Right atrium auricular region (tissue), 2 donors: ENCODE measurements around the gene RPS6KA3. TPM values are rescaled to one million over a fixed set of nuclear protein-coding genes. Genes with fewer than 3 reads are reported as not detected.

Experiments used
- DNase-seq: peaks from one replicate; pipeline ENCODE4 v3.0.0-alpha.2; 2019; ENCODE audit warnings: low spot score
- H3K27ac ChIP-seq, 2 donors: fragments of 200-600 bp; sonication (generic); 1 replicate in 1 of 2; 2 replicates in 1 of 2; pipeline ENCODE4 v1.5.1; 2016 to 2019
- H3K27me3 ChIP-seq, 2 donors: fragments of 200-600 bp; sonication (generic); one replicate each; pipeline versions ENCODE4 v1.5.1 to v1.6.0; 2017 to 2019
- H3K36me3 ChIP-seq: fragments of 200-600 bp; sonication (generic); one replicate; pipeline ENCODE4 v1.5.1; 2016
- H3K4me1 ChIP-seq, 2 donors: fragments of 200-600 bp; sonication (generic); one replicate each; pipeline versions ENCODE4 v1.5.1 to v1.6.0; 2017 to 2019
- H3K4me3 ChIP-seq, 2 donors: fragments of 200-600 bp; sonication (generic); 1 replicate in 1 of 2; 2 replicates in 1 of 2; pipeline ENCODE4 v1.5.1; 2017 to 2019; ENCODE audit warnings: mild to moderate bottlenecking in 1 of 2, moderate library complexity in 1 of 2
- H3K9me3 ChIP-seq, 2 donors: fragments of 200-600 bp; sonication (generic); one replicate each; pipeline ENCODE4 v1.5.1; 2019
- CTCF ChIP-seq, 2 donors: fragments of 200-600 bp; sonication (generic); IDR thresholded peaks; one replicate each; pipeline ENCODE4 v1.5.1; 2019; ENCODE audit warnings: antibody characterized with exemption in 2 of 2
- total RNA-seq, 2 donors: library from RNA; depleted of rRNA; stranded (reverse); fragments of >200 nt; gene quantifications; one replicate each; pipeline ENCODE4 v1.1.0, GENCODE V29; 2016

RPS6KA3 gene
- total RNA-seq, 2 donors from 2014 or later: 25.4 to 30.5 TPM

- DNase-seq: no peak
- no peaks in the 10 kb centered on the region for H3K27me3 ChIP-seq
- no peak overlapping the region for H3K4me3 ChIP-seq
- no peak overlapping the region for H3K27ac ChIP-seq
- H3K4me1 ChIP-seq: no peaks in the 10 kb centered on the region
- H3K9me3 ChIP-seq: peaks cover 0 to 21% of the 10 kb centered on the region in 2 donors
- no peaks in the 10 kb centered on the region for H3K36me3 ChIP-seq
- no peak for TF ChIP-seq CTCF (IDR thresholded peaks at IDR 0.05)
Measured at GRCh38 chrX:20237864-20238263, 28.8 kb downstream of the RPS6KA3 start.

- Histone ChIP-seq H3K9me3 (peaks cover 0 to 12% of the 10 kb centered on the region in 2 donors), H3K27me3 (no peaks in the 10 kb centered on the region), H3K4me1 (no peaks in the 10 kb centered on the region), H3K27ac (no peak overlapping the region), H3K36me3 (no peaks in the 10 kb centered on the region), H3K4me3 (no peak overlapping the region)
- no peak for TF ChIP-seq CTCF (IDR thresholded peaks at IDR 0.05)
- no peak for DNase-seq
Measured at GRCh38 chrX:20235755-20236154, 31.0 kb downstream of the RPS6KA3 start.

- H3K36me3 ChIP-seq: no peaks in the 10 kb centered on the region
- no peaks in the 10 kb centered on the region for H3K27me3 ChIP-seq
- no peak overlapping the region for H3K4me3 ChIP-seq
- H3K4me1 ChIP-seq: no peaks in the 10 kb centered on the region
- H3K9me3 ChIP-seq: peaks cover 0 to 12% of the 10 kb centered on the region in 2 donors
- no peak for DNase-seq
- TF ChIP-seq CTCF (IDR thresholded peaks at IDR 0.05): no peak
- H3K27ac ChIP-seq: no peak overlapping the region
Measured at GRCh38 chrX:20233336-20233735, 33.4 kb downstream of the RPS6KA3 start.

- no peak for DNase-seq
- no peak overlapping the region for H3K4me3 ChIP-seq
- peaks cover 0 to 12% of the 10 kb centered on the region in 2 donors for H3K9me3 ChIP-seq
- no peaks in the 10 kb centered on the region for H3K36me3 ChIP-seq
- no peak for TF ChIP-seq CTCF (IDR thresholded peaks at IDR 0.05)
- H3K27me3 ChIP-seq: no peaks in the 10 kb centered on the region
- H3K4me1 ChIP-seq: no peaks in the 10 kb centered on the region
- no peak overlapping the region for H3K27ac ChIP-seq
Measured at GRCh38 chrX:20231598-20231997, 35.1 kb downstream of the RPS6KA3 start.

GRCh38 chrX:20230406-20230805, 36.3 kb downstream of the RPS6KA3 start:
- no peak for TF ChIP-seq CTCF (IDR thresholded peaks at IDR 0.05)
- no peaks in the 10 kb centered on the region for H3K36me3 ChIP-seq
- peaks cover 0 to 8% of the 10 kb centered on the region in 2 donors for H3K4me1 ChIP-seq
- peaks cover 0 to 1% of the 10 kb centered on the region in 2 donors for H3K9me3 ChIP-seq
- DNase-seq: no peak
- no peak overlapping the region for H3K4me3 ChIP-seq
- H3K27ac ChIP-seq: no peak overlapping the region
- no peaks in the 10 kb centered on the region for H3K27me3 ChIP-seq

- H3K4me1 ChIP-seq: peaks cover 0 to 10% of the 10 kb centered on the region in 2 donors
- H3K27ac ChIP-seq: no peak overlapping the region
- DNase-seq: no peak
- H3K27me3 ChIP-seq: no peaks in the 10 kb centered on the region
- H3K9me3 ChIP-seq: no peaks in the 10 kb centered on the region
- no peak for TF ChIP-seq CTCF (IDR thresholded peaks at IDR 0.05)
- no peak overlapping the region for H3K4me3 ChIP-seq
- no peaks in the 10 kb centered on the region for H3K36me3 ChIP-seq
Measured at GRCh38 chrX:20229155-20229554, 37.6 kb downstream of the RPS6KA3 start.
